OCI-LY1 (cell line): Measurements from ENCODE around the gene FCRL5.

Experiments used
- CTCF ChIP-seq: fragments of 200-600 bp; sonication (generic), shearing (Covaris generic); IDR thresholded peaks from 2 replicates; pipeline ENCODE4 v1.5.1; 2017; ENCODE audit warnings: mild to moderate bottlenecking, antibody characterized with exemption, low read length, moderate library complexity, mixed read lengths
- EZH2 ChIP-seq: fragments of 200-600 bp; sonication (generic), shearing (Covaris generic); IDR thresholded peaks from 2 replicates; pipeline ENCODE4 v1.8.0; 2017; ENCODE audit warnings: borderline replicate concordance, mixed run types, mild to moderate bottlenecking, antibody characterized with exemption, low read length, moderate library complexity, mixed read lengths

- TF ChIP-seq CTCF (no peak), EZH2 (no peak)
Observed at GRCh38 chr1:157487504-157487903, 64.8 kb downstream of the FCRL5 start.
